ENCODE results near the gene RLN3. TPM values are rescaled to one million over a fixed set of nuclear protein-coding genes. Genes with fewer than 3 reads are reported as not detected.

RLN3 gene
- polyA plus RNA-seq, 1 of the 3 experiments (the other 2 are of a cell fraction), result not detected

GRCh38 chr19:13979686-13980085, 48.3 kb upstream of the RLN3 start:
- 95% methylated on average over 12 of the region's 12 CpGs for WGBS (ENCODE audit: low lambda C conversion rate)
- CTCF ChIA-PET, result interaction anchor here (0.9 kb wide), 2 partner anchors 41 to 79 kb away, joined by 3 to 4 read pairs; partner anchors contain the start of gene PODNL1
- TF ChIP-seq FOSL2 (IDR thresholded peaks at IDR 0.05; ENCODE audit: borderline replicate concordance, low read depth) (no peak), REST (IDR thresholded peaks at IDR 0.05; ENCODE audit: low read depth, low read length) (no peak), CHD2 (IDR thresholded peaks at IDR 0.05; ENCODE audit: low read length, partially characterized antibody) (no peak), RFX5 (IDR thresholded peaks at IDR 0.05; ENCODE audit: low read length) (no peak)
- no peaks in the 10 kb centered on the region for H3K9me2 ChIP-seq
- peak; percentile 51 for DNase-seq
- peak overlapping the region in 1 of 2 experiments; percentile 28; a peak in 1 of 4 replicates for H3K27ac ChIP-seq (ENCODE audit: low read depth in 2 of 2, low read length in 1 of 2)
- no peak overlapping the region for H3K9ac ChIP-seq
- H3K4me1 ChIP-seq (ENCODE audit: control insufficient read depth in 1 of 2, insufficient read depth in 2 of 2, low read depth in 1 of 2, low read length in 1 of 2), result peaks cover 0 to 23% of the 10 kb centered on the region in 2 experiments; a peak in 1 of 4 replicates
- H3K27me3 ChIP-seq (ENCODE audit: insufficient read depth), result no peaks in the 10 kb centered on the region
- no peaks in the 10 kb centered on the region for H3K79me2 ChIP-seq (ENCODE audit: insufficient read depth)
- H3K4me3 ChIP-seq (ENCODE audit: low read depth in 2 of 2, low read length in 1 of 2), result no peak overlapping the region
- no peaks in the 10 kb centered on the region for H3F3A ChIP-seq (replicated peaks; ENCODE audit: insufficient read depth)
- no peak overlapping the region for H3K4me2 ChIP-seq
- no peak overlapping the region for H2AFZ ChIP-seq (ENCODE audit: low read depth)
- H3K9me3 ChIP-seq, result no peaks in the 10 kb centered on the region
- peaks cover 0 to 3% of the 10 kb centered on the region in 2 experiments for H3K36me3 ChIP-seq (replicated peaks in 1 of 2; ENCODE audit: control insufficient read depth in 1 of 2, insufficient read depth in 2 of 2, low read length in 1 of 2)
- POLR2A ChIA-PET, result no interaction called here
- H4K20me1 ChIP-seq (ENCODE audit: insufficient read depth), result no peaks in the 10 kb centered on the region

GRCh38 chr19:13980340-13980739, 47.6 kb upstream of the RLN3 start:
- H3K27ac ChIP-seq (ENCODE audit: low read depth in 2 of 2, low read length in 1 of 2), result peak overlapping the region in 1 of 2 experiments; percentile 28; a peak in 1 of 4 replicates

More at GRCh38 chr19:13980340-13980739, 47.6 kb upstream of the RLN3 start:
- Histone ChIP-seq H3F3A (replicated peaks; ENCODE audit: insufficient read depth) (peaks cover 3% of the 10 kb centered on the region), H3K4me3 (ENCODE audit: low read depth in 2 of 2, low read length in 1 of 2) (no peak overlapping the region), H3K9me2 (no peaks in the 10 kb centered on the region), H3K9me3 (no peaks in the 10 kb centered on the region), H3K36me3 (replicated peaks in 1 of 2; ENCODE audit: control insufficient read depth in 1 of 2, insufficient read depth in 2 of 2, low read length in 1 of 2) (peaks cover 0 to 3% of the 10 kb centered on the region in 2 experiments), H2AFZ (ENCODE audit: low read depth) (no peak overlapping the region), H3K79me2 (ENCODE audit: insufficient read depth) (no peaks in the 10 kb centered on the region), H3K9ac (no peak overlapping the region), H3K4me2 (no peak overlapping the region), H3K27me3 (ENCODE audit: insufficient read depth) (no peaks in the 10 kb centered on the region), H4K20me1 (ENCODE audit: insufficient read depth) (no peaks in the 10 kb centered on the region), H3K4me1 (ENCODE audit: control insufficient read depth in 1 of 2, insufficient read depth in 2 of 2, low read depth in 1 of 2, low read length in 1 of 2) (peaks cover 0 to 23% of the 10 kb centered on the region in 2 experiments; a peak in 1 of 4 replicates)
- TF ChIP-seq USF2 (IDR thresholded peaks at IDR 0.05; ENCODE audit: borderline replicate concordance, low read depth, low read length) (no peak), ZBTB33 (IDR thresholded peaks at IDR 0.05; ENCODE audit: borderline replicate concordance, low read depth) (no peak), NRF1 (IDR thresholded peaks at IDR 0.05; ENCODE audit: low read depth, low read length) (no peak), CHD2 (IDR thresholded peaks at IDR 0.05; ENCODE audit: low read length, partially characterized antibody) (no peak), GATA2 (CRISPR knock-in tag; IDR thresholded peaks at IDR 0.05) (peak; percentile 88), RCOR1 (IDR thresholded peaks at IDR 0.05; ENCODE audit: low read length) (no peak), TCF12 (IDR thresholded peaks at IDR 0.05) (no peak), REST (IDR thresholded peaks at IDR 0.05; ENCODE audit: low read depth, low read length) (no peak)
- DNase-seq, result peak; percentile 80
- WGBS (ENCODE audit: low lambda C conversion rate), result 69% methylated on average over 9 of the region's 15 CpGs
- CTCF ChIA-PET, result interaction anchor here (0.7 to 1.5 kb wide), 5 partner anchors 27 to 101 kb away, joined by 3 to 6 read pairs (median 4); partner anchors contain the start of gene PODNL1
- POLR2A ChIA-PET, result no interaction called here
